ENCODE measurements around the gene HMG20A. TPM values are rescaled to one million over a fixed set of nuclear protein-coding genes. Genes with fewer than 3 reads are reported as not detected.

Gene HMG20A
- total and polyA plus RNA-seq, 7 donors, result 9.7 to 38.3 (median 29.3) TPM

GRCh38 chr15:77446840-77447390 is 26.2 kb downstream of the HMG20A start:
- intact Hi-C loops (cut with DNase I), result no loop called here
- no peak for DNase-seq
- Histone ChIP-seq H3K27ac (no peak overlapping the region), H3K9me3 (no peaks in the 10 kb centered on the region), H3K4me1 (peaks cover 20% of the 10 kb centered on the region), H3K36me3 (ENCODE audit: insufficient read depth in 1 of 2, low read depth in 1 of 2) (no peaks in the 10 kb centered on the region), H3K4me3 (no peak overlapping the region), H3K27me3 (ENCODE audit: insufficient read depth in 3 of 3, low read length in 2 of 3) (no peaks in the 10 kb centered on the region)
- WGBS, 3 donors, result 66 to 69% (median 68%) methylated on average over 4 of the region's 4 CpGs
- ATAC-seq, result peak in 1 of 4 donors; percentile 40
- no peak for TF ChIP-seq CTCF (IDR thresholded peaks at IDR 0.05)

- Histone ChIP-seq H3K36me3 (ENCODE audit: insufficient read depth in 1 of 2, low read depth in 1 of 2) (peaks cover 0 to 11% of the 10 kb centered on the region in 2 donors), H3K9me3 (no peaks in the 10 kb centered on the region), H3K4me1 (peaks cover 8% of the 10 kb centered on the region), H3K4me3 (no peak overlapping the region), H3K27ac (no peak overlapping the region), H3K27me3 (ENCODE audit: insufficient read depth in 3 of 3, low read length in 2 of 3) (no peaks in the 10 kb centered on the region)
- no peak for TF ChIP-seq CTCF (IDR thresholded peaks at IDR 0.05)
- intact Hi-C loops (cut with DNase I), result no loop called here
- DNase-seq (no peak), ATAC-seq (no peak)
- 92 to 98% (median 92%) methylated on average over 1 of the region's 1 CpG for WGBS, 3 donors
Observed at GRCh38 chr15:77454265-77454664, 33.6 kb downstream of the HMG20A start.

GRCh38 chr15:77454951-77455350 is 34.3 kb downstream of the HMG20A start:
- Histone ChIP-seq H3K27me3 (ENCODE audit: insufficient read depth in 3 of 3, low read length in 2 of 3) (no peaks in the 10 kb centered on the region), H3K4me3 (no peak overlapping the region), H3K4me1 (peaks cover 8% of the 10 kb centered on the region), H3K9me3 (no peaks in the 10 kb centered on the region), H3K27ac (no peak overlapping the region), H3K36me3 (ENCODE audit: insufficient read depth in 1 of 2, low read depth in 1 of 2) (peaks cover 0 to 18% of the 10 kb centered on the region in 2 donors)
- ATAC-seq (peak in 1 of 4 donors; percentile 27), DNase-seq (no peak)
- intact Hi-C loops (cut with DNase I), result no loop called here
- no peak for TF ChIP-seq CTCF (IDR thresholded peaks at IDR 0.05)

GRCh38 chr15:77455696-77456321 is 35.1 kb downstream of the HMG20A start:
- no peak for TF ChIP-seq CTCF (IDR thresholded peaks at IDR 0.05)
- ATAC-seq, result peak in 2 of 4 donors; percentile 54
- no peak overlapping the region for H3K27ac ChIP-seq
- H3K4me3 ChIP-seq, result no peak overlapping the region
- intact Hi-C loops (cut with DNase I), result no loop called here
- H3K36me3 ChIP-seq (ENCODE audit: insufficient read depth in 1 of 2, low read depth in 1 of 2), result peaks cover 0 to 25% of the 10 kb centered on the region in 2 donors
- H3K27me3 ChIP-seq (ENCODE audit: insufficient read depth in 3 of 3, low read length in 2 of 3), result no peaks in the 10 kb centered on the region
- WGBS, 3 donors, result 18 to 19% (median 19%) methylated on average over 3 of the region's 3 CpGs
- peaks cover 8% of the 10 kb centered on the region for H3K4me1 ChIP-seq
- no peaks in the 10 kb centered on the region for H3K9me3 ChIP-seq
- no peak for DNase-seq

- no peak for TF ChIP-seq CTCF (IDR thresholded peaks at IDR 0.05)
- H3K27me3 ChIP-seq (ENCODE audit: insufficient read depth in 3 of 3, low read length in 2 of 3), result no peaks in the 10 kb centered on the region
- ATAC-seq (no peak), DNase-seq (no peak)
- peaks cover 8% of the 10 kb centered on the region for H3K4me1 ChIP-seq
- 97 to 100% (median 100%) methylated on average over 1 of the region's 1 CpG for WGBS, 3 donors
- H3K36me3 ChIP-seq (ENCODE audit: insufficient read depth in 1 of 2, low read depth in 1 of 2), result peaks cover 0 to 25% of the 10 kb centered on the region in 2 donors
- no peak overlapping the region for H3K27ac ChIP-seq
- H3K9me3 ChIP-seq, result no peaks in the 10 kb centered on the region
- intact Hi-C loops (cut with DNase I), result no loop called here
- H3K4me3 ChIP-seq, result no peak overlapping the region
Observed at GRCh38 chr15:77456746-77457145, 36.1 kb downstream of the HMG20A start.

Data from psoas muscle (tissue), 8 donors.